Upper lobe of right lung (tissue), 1 donor: ENCODE data around the gene BICD1. TPM values are rescaled to one million over a fixed set of nuclear protein-coding genes. Genes with fewer than 3 reads are reported as not detected.

Experiments
- ATAC-seq: fragments of 200-7000 bp; cut with Tn5 transposase; one replicate; pipeline ENCODE4 v1.9.1; 2020; ENCODE audit warnings: mild to moderate bottlenecking, moderate library complexity
- DNase-seq: peaks from one replicate; pipeline ENCODE4 v3.0.0-alpha.2; 2020
- H3K27ac ChIP-seq: fragments of 200-600 bp; one replicate; pipeline ENCODE4 v1.8.0; 2022
- H3K27me3 ChIP-seq: fragments of 200-600 bp; one replicate; pipeline ENCODE4 v1.8.0; 2022; ENCODE audit warnings: mild to moderate bottlenecking
- H3K36me3 ChIP-seq: fragments of 200-600 bp; one replicate; pipeline ENCODE4 v1.8.0; 2022
- H3K4me1 ChIP-seq: fragments of 200-600 bp; one replicate; pipeline ENCODE4 v1.8.0; 2022
- H3K4me3 ChIP-seq: fragments of 200-600 bp; one replicate; pipeline ENCODE4 v1.8.0; 2022; ENCODE audit warnings: mild to moderate bottlenecking
- H3K9me3 ChIP-seq: fragments of 200-600 bp; one replicate; pipeline ENCODE4 v1.8.0; 2022
- intact Hi-C: fragments of 100-400 bp; cut with DNase I; formaldehyde crosslinking; loops from one replicate; pipeline ENCODE4 v1.11.0; 2022
- total RNA-seq: library from RNA; stranded (reverse); fragmentation: NEBNext Ultra II Directional; extraction: Animal tissue kit (Norgen Biotek cat#: 25700); gene quantifications from one replicate; pipeline ENCODE4 v1.2.1, GENCODE V29; 2021
- TF ChIP-seq, protein P1 (sequence below): fragments of 200-600 bp; IDR thresholded peaks from one replicate; pipeline ENCODE4 v1.8.0; 2022; ENCODE audit warnings: antibody characterized with exemption
- donor health status: DM: no; HTN: yes; CAD: no; lungs with severe emphysema.

Gene BICD1
- total RNA-seq, 1 donor from 2014 or later = 18.0 TPM

DNA sequence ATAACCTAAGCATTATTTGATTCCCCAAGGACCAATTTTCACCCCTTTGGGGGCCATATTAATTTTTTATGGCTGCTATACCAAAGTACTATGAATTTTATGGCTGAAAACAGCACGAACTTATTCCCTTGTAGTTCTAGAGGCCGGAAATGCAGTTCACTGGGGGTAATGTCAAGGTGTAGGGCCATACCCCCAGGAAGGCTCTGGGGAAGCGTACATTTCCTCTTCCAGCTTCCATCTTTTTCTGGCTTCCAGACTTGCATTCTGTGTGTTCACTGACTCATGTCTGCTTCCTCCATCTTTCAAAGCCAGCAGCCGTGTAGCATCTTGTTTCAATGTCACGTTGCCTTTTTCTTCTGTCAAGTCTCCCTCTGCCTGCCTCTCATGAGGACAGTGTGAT lies 133.5 kb downstream of the BICD1 start:
- H3K9me3 ChIP-seq = peaks cover 6% of the 10 kb centered on the region
- H3K27ac ChIP-seq = no peak overlapping the region
- no peaks in the 10 kb centered on the region for H3K36me3 ChIP-seq
- DNase-seq (no peak), ATAC-seq (no peak)
- intact Hi-C loops = no loop called here
- TF ChIP-seq, protein P1, sequence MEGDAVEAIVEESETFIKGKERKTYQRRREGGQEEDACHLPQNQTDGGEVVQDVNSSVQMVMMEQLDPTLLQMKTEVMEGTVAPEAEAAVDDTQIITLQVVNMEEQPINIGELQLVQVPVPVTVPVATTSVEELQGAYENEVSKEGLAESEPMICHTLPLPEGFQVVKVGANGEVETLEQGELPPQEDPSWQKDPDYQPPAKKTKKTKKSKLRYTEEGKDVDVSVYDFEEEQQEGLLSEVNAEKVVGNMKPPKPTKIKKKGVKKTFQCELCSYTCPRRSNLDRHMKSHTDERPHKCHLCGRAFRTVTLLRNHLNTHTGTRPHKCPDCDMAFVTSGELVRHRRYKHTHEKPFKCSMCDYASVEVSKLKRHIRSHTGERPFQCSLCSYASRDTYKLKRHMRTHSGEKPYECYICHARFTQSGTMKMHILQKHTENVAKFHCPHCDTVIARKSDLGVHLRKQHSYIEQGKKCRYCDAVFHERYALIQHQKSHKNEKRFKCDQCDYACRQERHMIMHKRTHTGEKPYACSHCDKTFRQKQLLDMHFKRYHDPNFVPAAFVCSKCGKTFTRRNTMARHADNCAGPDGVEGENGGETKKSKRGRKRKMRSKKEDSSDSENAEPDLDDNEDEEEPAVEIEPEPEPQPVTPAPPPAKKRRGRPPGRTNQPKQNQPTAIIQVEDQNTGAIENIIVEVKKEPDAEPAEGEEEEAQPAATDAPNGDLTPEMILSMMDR = no peak
- no peaks in the 10 kb centered on the region for H3K27me3 ChIP-seq
- no peaks in the 10 kb centered on the region for H3K4me1 ChIP-seq
- no peak overlapping the region for H3K4me3 ChIP-seq

DNA sequence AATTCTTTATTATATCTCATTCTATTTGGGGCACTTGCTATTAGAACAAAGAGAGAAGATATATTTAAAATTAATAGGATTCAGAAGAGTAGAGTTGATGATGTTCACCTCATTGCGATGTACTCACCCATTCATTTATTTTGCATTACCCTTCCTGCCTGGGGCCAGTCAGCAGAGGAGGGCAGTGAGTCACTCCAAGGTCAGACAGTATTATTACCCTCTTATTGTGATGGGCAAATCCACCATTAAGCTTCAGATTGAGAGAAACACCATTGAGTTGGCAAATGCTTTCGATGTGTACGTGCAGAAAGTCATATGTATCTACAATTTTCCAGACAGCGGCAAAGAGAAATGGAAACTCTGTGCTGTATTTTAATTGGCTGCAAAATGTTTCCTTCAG lies 134.2 kb downstream of the BICD1 start:
- DNase-seq = no peak
- intact Hi-C loops = no loop called here

DNA sequence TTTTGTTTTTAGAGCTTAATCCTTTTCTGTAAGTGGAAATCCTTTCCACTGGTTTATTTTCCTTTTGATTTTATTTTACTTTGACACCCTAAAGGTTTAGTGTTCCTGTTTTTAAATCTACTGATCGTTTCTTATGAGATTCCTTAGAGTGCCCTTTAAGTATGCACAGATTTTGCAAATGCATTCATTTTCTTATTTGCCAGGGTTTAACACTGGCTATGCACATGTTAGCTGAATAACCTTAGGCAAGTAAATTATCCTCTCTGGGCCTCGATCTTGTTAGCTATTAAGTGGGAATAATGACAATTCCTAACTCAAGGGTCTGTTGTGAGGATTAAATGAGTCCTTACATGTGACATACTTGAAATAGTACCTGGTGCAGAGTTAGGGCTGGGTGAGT lies 136.0 kb downstream of the BICD1 start:
- TF ChIP-seq, protein P1 = no peak
- H3K4me3 ChIP-seq = no peak overlapping the region
- H3K27me3 ChIP-seq = no peaks in the 10 kb centered on the region
- no peaks in the 10 kb centered on the region for H3K9me3 ChIP-seq
- no peaks in the 10 kb centered on the region for H3K36me3 ChIP-seq
- intact Hi-C loops = no loop called here
- no peaks in the 10 kb centered on the region for H3K4me1 ChIP-seq
- H3K27ac ChIP-seq = no peak overlapping the region
- ATAC-seq (no peak), DNase-seq (no peak)

More for the DNA sequence above, 134.2 kb downstream of the BICD1 start:
- TF ChIP-seq, protein P1 = no peak
- Histone ChIP-seq H3K27ac (no peak overlapping the region), H3K4me3 (no peak overlapping the region), H3K9me3 (peaks cover 6% of the 10 kb centered on the region), H3K36me3 (no peaks in the 10 kb centered on the region), H3K4me1 (no peaks in the 10 kb centered on the region), H3K27me3 (no peaks in the 10 kb centered on the region)
- ATAC-seq = no peak

DNA sequence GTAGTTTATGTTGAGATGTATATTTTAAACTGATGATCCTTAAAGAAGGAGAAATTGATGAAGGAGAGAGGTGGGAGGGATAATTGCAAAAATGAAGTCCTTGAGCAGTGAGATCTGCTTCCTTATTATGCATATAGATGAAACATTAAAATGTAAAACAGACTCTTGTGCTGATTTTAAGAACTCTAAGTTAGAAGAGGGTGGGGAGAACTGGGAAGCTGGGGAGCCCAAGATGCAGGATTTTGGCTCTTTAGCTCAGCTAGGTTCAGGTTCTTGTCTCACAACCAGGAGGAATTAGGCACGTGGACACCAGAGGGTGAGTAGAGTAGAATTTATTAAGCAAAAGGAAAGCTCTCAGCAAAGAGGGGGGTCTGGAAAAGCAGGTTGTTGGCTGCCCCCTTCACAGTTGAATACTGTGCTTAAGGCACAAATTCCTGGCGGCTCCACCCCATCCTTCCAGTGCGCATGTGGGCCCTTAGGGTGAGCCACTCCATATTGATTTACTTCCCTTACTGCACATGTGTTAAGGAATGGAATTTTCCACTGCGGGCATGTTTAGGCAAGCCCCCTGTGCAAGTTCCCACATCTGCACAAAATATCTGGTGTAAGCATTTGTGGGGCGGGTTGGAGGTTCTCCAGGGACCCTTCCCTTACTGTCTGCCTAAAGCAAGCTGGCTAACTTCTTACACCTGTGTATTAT lies 141.9 kb downstream of the BICD1 start:
- DNase-seq (no peak), ATAC-seq (no peak)
- TF ChIP-seq, protein P1 = no peak
- no peaks in the 10 kb centered on the region for H3K4me1 ChIP-seq
- intact Hi-C loops = no loop called here
- H3K27ac ChIP-seq = no peak overlapping the region
- H3K4me3 ChIP-seq = no peak overlapping the region
- H3K9me3 ChIP-seq = no peaks in the 10 kb centered on the region
- H3K36me3 ChIP-seq = no peaks in the 10 kb centered on the region
- no peaks in the 10 kb centered on the region for H3K27me3 ChIP-seq

DNA sequence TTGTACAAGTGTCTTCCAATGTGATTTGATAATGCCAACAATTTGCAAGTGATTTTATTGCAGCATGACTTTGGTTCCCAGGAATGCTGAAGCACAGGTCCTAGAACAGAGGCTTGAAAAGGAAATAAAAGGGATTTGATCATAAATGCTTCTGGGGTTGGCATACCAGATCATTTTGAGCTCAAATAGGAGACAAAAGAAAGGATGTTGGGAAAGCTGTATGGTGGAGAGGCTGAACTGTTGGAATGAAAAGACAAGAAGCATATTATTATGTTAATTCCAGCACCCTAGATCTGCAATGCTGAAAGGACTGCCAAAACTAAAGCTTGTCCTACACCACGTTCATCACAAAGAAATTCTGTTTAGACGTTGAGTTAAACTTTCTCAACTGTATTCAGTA lies 143.1 kb downstream of the BICD1 start:
- no peak for DNase-seq
- intact Hi-C loops = no loop called here
- H3K36me3 ChIP-seq = no peaks in the 10 kb centered on the region
- no peaks in the 10 kb centered on the region for H3K27me3 ChIP-seq
- ATAC-seq = no peak
- no peak overlapping the region for H3K4me3 ChIP-seq
- H3K4me1 ChIP-seq = no peaks in the 10 kb centered on the region
- H3K27ac ChIP-seq = no peak overlapping the region
- H3K9me3 ChIP-seq = no peaks in the 10 kb centered on the region
- TF ChIP-seq, protein P1 = no peak
